ENCODE results near the gene USF3.
A peak's percentile ranks its signal among the peaks of the same experiment; 100 is the strongest.

Gene USF3

GRCh38 chr3:113695786-113696645 lies at the start of gene USF3:
TSS of gene USF3 (minus strand) at chr3:113696642. CDS start at chr3:113674878, 21,764 bp downstream.
- DNase-seq: peak; percentile 83

GRCh38 chr3:113745756-113746547 lies 49.5 kb upstream of the USF3 start, which contains the start of gene NAA50:
TSS of gene NAA50 (minus strand) at chr3:113746249. CDS start at chr3:113745949, 300 bp downstream.
- DNase-seq: peak; percentile 97

- DNase-seq: peak; percentile 82
Measured at GRCh38 chr3:113744941-113745755, 48.7 kb upstream of the USF3 start.

GRCh38 chr3:113743006-113743630 lies 46.7 kb upstream of the USF3 start:
- DNase-seq: no peak

GRCh38 chr3:113741620-113742019 lies 45.2 kb upstream of the USF3 start:
- no peak for DNase-seq

- no peak for DNase-seq
Measured at GRCh38 chr3:113741086-113741485, 44.6 kb upstream of the USF3 start.

GRCh38 chr3:113736548-113737089 lies 40.2 kb upstream of the USF3 start:
- no peak for DNase-seq

- DNase-seq: no peak
Measured at GRCh38 chr3:113731694-113732093, 35.3 kb upstream of the USF3 start.

- DNase-seq: no peak
Measured at GRCh38 chr3:113730550-113730949, 34.1 kb upstream of the USF3 start.

- no peak for DNase-seq
Measured at GRCh38 chr3:113728661-113729060, 32.2 kb upstream of the USF3 start.

GRCh38 chr3:113721636-113722035 lies 25.2 kb upstream of the USF3 start:
- DNase-seq: no peak

- DNase-seq: no peak
Measured at GRCh38 chr3:113719758-113720157, 23.3 kb upstream of the USF3 start.

- no peak for DNase-seq
Measured at GRCh38 chr3:113719294-113719693, 22.9 kb upstream of the USF3 start.

- DNase-seq: no peak
Measured at GRCh38 chr3:113717818-113718217, 21.4 kb upstream of the USF3 start.

GRCh38 chr3:113717308-113717707 lies 20.9 kb upstream of the USF3 start:
- DNase-seq: no peak

GRCh38 chr3:113714702-113715101 lies 18.3 kb upstream of the USF3 start:
- DNase-seq: no peak

- no peak for DNase-seq
Measured at GRCh38 chr3:113712129-113712528, 15.7 kb upstream of the USF3 start.

GRCh38 chr3:113707835-113708234 lies 11.4 kb upstream of the USF3 start:
- DNase-seq: no peak

GRCh38 chr3:113698956-113699355 lies 2.5 kb upstream of the USF3 start:
- DNase-seq: no peak

GRCh38 chr3:113698213-113698742 lies 1.8 kb upstream of the USF3 start:
- DNase-seq: no peak

- no peak for DNase-seq
Measured at GRCh38 chr3:113697500-113698090, 1.2 kb upstream of the USF3 start.

Data from right forelimb (tissue), 1 donor.